ENCODE measurements around the gene HMGCLL1.
A peak's percentile ranks its signal among the peaks of the same experiment; 100 is the strongest.

The HMGCLL1 gene

GRCh38 chr6:55578537-55579363 lies at the start of gene HMGCLL1:
Gene HMGCLL1 (minus strand): TSS chr6:55579192. CDS start chr6:55579055, 137 bp downstream.
- no peak for DNase-seq (ENCODE audit: low read depth in 2 of 2)

- no peak for DNase-seq (ENCODE audit: low read depth in 2 of 2)
Observed at GRCh38 chr6:55621993-55622392, 43.0 kb upstream of the HMGCLL1 start.

- no peak for DNase-seq (ENCODE audit: low read depth in 2 of 2)
Observed at GRCh38 chr6:55621244-55621643, 42.3 kb upstream of the HMGCLL1 start.

GRCh38 chr6:55617272-55617671 lies 38.3 kb upstream of the HMGCLL1 start:
- DNase-seq (ENCODE audit: low read depth in 2 of 2), result peak; percentile 9 to 22

GRCh38 chr6:55604021-55604420 lies 25.0 kb upstream of the HMGCLL1 start:
- DNase-seq (ENCODE audit: low read depth in 2 of 2), result no peak

GRCh38 chr6:55601120-55601519 lies 22.1 kb upstream of the HMGCLL1 start:
- DNase-seq (ENCODE audit: low read depth in 2 of 2), result no peak

GRCh38 chr6:55594442-55594841 lies 15.4 kb upstream of the HMGCLL1 start:
- DNase-seq (ENCODE audit: low read depth in 2 of 2), result no peak

- no peak for DNase-seq (ENCODE audit: low read depth in 2 of 2)
Observed at GRCh38 chr6:55584654-55585354, 5.8 kb upstream of the HMGCLL1 start.

- no peak for DNase-seq (ENCODE audit: low read depth in 2 of 2)
Observed at GRCh38 chr6:55576811-55577210, 2.2 kb downstream of the HMGCLL1 start.

- no peak for DNase-seq (ENCODE audit: low read depth in 2 of 2)
Observed at GRCh38 chr6:55574556-55574955, 4.4 kb downstream of the HMGCLL1 start.

GRCh38 chr6:55569638-55570037 lies 9.4 kb downstream of the HMGCLL1 start:
- DNase-seq (ENCODE audit: low read depth in 2 of 2), result no peak

GRCh38 chr6:55568808-55569439 lies 10.1 kb downstream of the HMGCLL1 start:
- no peak for DNase-seq (ENCODE audit: low read depth in 2 of 2)

- no peak for DNase-seq (ENCODE audit: low read depth in 2 of 2)
Observed at GRCh38 chr6:55567558-55567957, 11.4 kb downstream of the HMGCLL1 start.

GRCh38 chr6:55566036-55566710 lies 12.8 kb downstream of the HMGCLL1 start:
- no peak for DNase-seq (ENCODE audit: low read depth in 2 of 2)

- no peak for DNase-seq (ENCODE audit: low read depth in 2 of 2)
Observed at GRCh38 chr6:55562318-55562717, 16.7 kb downstream of the HMGCLL1 start.

GRCh38 chr6:55560290-55560885 lies 18.6 kb downstream of the HMGCLL1 start:
- DNase-seq (ENCODE audit: low read depth in 2 of 2), result no peak

GRCh38 chr6:55557146-55557545 lies 21.8 kb downstream of the HMGCLL1 start:
- no peak for DNase-seq (ENCODE audit: low read depth in 2 of 2)

GRCh38 chr6:55545791-55546190 lies 33.2 kb downstream of the HMGCLL1 start:
- DNase-seq (ENCODE audit: low read depth in 2 of 2), result no peak

- DNase-seq (ENCODE audit: low read depth in 2 of 2), result no peak
Observed at GRCh38 chr6:55543633-55544309, 35.2 kb downstream of the HMGCLL1 start.

GRCh38 chr6:55541024-55541423 lies 38.0 kb downstream of the HMGCLL1 start:
- no peak for DNase-seq (ENCODE audit: low read depth in 2 of 2)

GRCh38 chr6:55536391-55536956 lies 42.5 kb downstream of the HMGCLL1 start:
- DNase-seq (ENCODE audit: low read depth in 2 of 2), result no peak
